Tongue (tissue), 2 donors: Measurements from ENCODE around the gene PIK3C3. TPM values are rescaled to one million over a fixed set of nuclear protein-coding genes. Genes with fewer than 3 reads are reported as not detected.
"Not testable (repeated sequence)": the region's sequence is repeated elsewhere in the genome, so short reads cannot be mapped to it uniquely, and the experiment has no call there.

Experiments
- DNase-seq: peaks from one replicate; pipeline ENCODE4 v3.0.0-alpha.2; 2015
- total RNA-seq: library from RNA; depleted of rRNA; stranded (reverse); fragments of >200 nt; gene quantifications from one replicate; pipeline ENCODE4 v1.2.3, GENCODE V29; 2014

The PIK3C3 gene
- total RNA-seq, 1 donor from 2014 or later, result 67.1 TPM

- DNase-seq, result peak; percentile 58
Measured at GRCh38 chr18:41966943-41967342, 11.9 kb downstream of the PIK3C3 start.

GRCh38 chr18:41967680-41968079 lies 12.6 kb downstream of the PIK3C3 start:
- DNase-seq, result peak; percentile 82

DNA sequence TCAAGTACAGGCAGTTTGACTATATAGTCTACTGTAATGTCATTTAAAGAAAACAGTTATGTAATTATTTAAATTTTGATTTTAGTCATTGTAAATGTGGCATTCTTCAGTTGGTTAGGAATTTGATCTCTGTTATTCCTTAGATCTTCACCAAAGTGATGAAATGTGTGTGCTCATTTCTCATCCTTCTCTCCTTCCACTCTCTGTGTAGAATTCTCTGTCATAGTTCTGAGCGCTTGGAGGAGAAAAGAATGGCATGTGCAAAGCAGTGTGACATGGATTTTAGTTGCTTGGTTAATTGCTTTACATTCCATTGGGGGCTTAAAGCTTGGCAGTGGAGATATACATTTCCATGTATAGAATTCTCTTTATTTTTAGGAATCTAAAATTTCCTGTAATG lies 14.8 kb downstream of the PIK3C3 start:
- peak; percentile 19 for DNase-seq

DNA sequence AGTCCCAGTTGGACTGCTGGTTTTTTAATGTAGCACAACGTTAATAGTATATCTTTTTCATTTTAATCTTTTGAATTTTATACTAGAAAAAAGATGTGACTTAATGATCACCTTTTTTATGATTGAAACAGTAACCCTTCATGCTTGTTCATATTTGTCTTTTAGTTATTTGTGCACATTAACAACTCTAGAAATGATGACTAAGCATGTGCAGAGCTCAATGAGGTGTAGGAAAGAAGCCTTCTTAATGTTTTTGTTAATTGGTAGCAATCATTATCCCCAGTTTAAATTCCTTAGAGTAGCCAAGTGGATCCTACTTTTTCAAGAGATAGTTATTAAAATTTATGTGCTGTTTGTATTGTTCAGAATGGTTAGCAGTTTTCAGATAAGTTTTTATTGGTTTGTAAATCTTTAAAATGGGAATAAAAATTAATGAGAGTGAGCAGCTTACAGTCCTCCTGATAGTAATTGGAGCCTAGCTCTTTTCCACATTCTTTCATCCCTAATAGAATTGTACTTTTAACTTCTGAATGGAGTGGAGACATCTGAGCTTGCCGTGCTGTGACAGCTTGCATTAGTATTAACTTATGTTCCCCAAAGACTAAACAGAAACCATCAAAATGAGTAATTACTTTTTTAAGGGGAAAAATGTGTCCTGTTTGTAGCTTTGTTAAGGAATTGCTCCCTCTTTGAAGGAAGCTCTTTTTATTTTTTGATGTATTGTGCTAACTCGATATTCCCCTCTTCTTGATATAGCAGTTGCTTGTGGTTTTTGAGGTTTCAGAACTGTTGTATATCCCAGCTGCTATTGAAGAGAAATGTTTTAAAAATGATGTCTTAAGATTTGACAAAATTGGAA lies 17.3 kb downstream of the PIK3C3 start:
- DNase-seq, result no peak

DNA sequence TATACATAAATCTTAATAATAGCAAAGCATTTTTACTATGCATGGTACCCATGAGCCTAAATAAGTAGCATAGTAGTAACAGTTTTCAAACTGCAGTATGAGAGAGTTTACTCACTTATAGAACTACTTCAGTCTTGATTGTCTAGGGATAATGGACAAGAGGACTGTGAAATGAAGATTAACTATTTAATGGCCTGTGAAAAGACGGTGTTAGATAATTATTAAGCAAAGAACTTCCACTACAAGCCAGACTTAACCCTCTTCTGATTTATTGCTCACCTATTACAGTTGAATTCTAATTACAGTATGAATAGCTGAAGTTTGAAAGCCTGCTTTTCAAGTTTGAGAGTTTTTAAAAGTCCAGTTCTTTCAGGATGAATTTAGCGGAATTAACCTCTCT lies 18.9 kb downstream of the PIK3C3 start:
- DNase-seq, result no peak

DNA sequence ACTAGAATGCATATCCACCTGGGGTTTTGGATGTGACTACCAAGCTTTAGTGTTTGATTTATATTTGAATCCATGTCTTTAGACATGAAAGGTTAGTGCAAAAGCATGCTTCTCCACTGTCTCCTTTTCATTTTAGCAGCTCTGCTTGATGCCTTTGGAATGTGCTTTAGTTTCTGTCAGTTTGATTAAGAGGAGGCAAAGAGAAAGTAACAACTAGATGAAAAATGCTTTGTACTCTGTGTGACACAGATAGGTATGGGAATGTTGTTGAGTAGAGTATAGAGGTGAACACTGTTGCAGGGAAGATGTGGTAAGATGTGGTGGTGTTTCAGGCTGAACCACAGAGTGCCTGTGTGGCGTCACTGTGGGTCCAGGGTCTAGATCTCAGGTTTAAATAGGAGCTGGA lies 19.8 kb downstream of the PIK3C3 start:
- DNase-seq, result no peak

GRCh38 chr18:41975284-41975683 lies 20.2 kb downstream of the PIK3C3 start:
- no peak for DNase-seq

DNA sequence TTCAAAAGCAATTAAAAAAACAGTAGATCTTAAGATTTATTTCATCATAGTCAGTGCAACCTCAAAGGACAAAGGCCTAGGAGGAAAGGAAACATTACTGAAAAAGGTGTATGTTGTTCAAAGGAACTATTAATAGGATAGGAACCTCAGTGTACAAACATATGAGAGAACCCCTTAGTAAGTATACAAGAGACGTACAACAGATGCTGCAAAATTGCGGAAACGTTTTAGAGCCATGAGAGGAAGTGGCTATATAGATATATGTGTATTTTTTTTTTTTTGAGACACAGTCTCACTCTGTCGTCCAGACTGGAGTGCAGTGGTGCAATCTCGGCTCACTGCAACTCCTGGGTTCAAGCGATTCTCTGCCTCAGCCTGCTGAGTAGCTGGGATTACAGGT lies 22.2 kb downstream of the PIK3C3 start:
- no peak for DNase-seq

- no peak for DNase-seq
Measured at GRCh38 chr18:41982942-41983660, 28.1 kb downstream of the PIK3C3 start.

- no peak for DNase-seq
Measured at GRCh38 chr18:41985914-41986313, 30.9 kb downstream of the PIK3C3 start.

DNA sequence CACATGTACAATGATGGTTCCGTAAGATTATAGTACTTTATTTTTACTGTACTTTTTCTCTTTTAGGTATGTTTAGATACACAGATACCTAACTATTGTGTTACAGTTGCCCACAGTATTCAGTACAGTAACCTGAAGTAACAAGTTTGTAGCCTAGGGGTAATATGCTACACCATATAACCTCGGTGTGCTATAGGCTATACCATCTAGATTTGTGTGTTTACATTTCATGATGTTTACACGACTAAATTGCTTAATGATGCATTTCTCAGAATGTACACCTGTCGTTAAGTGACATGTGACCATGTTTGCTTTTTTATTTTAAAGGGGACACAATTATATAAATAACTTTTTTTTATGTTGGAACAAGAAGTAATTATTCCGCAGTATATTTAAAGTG lies 34.5 kb downstream of the PIK3C3 start:
- no peak for DNase-seq

DNA sequence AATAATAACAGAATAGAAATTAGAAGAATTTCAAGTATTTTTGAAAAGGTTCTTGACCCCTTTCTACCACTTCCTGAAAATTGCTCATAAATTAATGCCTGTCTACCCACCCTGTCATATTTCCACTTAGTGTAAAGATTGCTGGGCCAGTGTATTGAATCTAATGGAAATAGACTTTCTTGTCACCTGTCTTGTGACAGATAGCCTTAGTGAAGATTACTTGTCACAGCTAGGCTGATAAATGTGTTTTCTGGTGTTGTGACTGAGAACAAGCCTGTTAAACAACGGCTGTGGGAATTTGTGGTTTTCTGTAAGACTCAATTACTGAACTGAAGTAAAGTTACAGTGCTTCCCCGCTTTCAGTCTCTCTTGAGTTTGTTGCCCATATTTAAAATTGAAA lies 37.0 kb downstream of the PIK3C3 start:
- DNase-seq, result no peak

GRCh38 chr18:41992703-41993102 lies 37.7 kb downstream of the PIK3C3 start:
- no peak for DNase-seq

- DNase-seq, result no peak
Measured at GRCh38 chr18:41993151-41993550, 38.1 kb downstream of the PIK3C3 start.

DNA sequence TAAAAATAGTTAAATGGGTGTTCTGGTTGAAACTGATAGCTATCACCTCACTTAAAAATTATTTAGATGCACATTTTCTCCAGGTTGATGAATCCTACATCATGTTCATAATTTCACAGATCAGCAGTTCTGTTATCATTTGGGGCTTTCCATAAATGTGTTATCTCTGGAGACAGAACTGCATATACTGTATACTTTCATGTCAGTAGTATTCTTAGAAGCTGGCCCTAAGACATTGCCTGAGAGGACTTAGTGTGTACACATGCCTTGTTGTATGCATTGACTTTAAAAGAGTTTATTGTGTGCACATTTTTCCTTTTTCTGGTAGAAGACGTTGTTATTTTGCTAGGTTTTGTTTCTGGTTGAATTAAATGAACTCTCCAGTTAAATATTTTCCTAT lies 41.0 kb downstream of the PIK3C3 start:
- no peak for DNase-seq

GRCh38 chr18:41999751-42000150 lies 44.7 kb downstream of the PIK3C3 start:
- DNase-seq, result no peak

GRCh38 chr18:42001801-42002200 lies 46.8 kb downstream of the PIK3C3 start:
- DNase-seq, result no peak

- no peak for DNase-seq
Measured at GRCh38 chr18:42004653-42005052, 49.6 kb downstream of the PIK3C3 start.

DNA sequence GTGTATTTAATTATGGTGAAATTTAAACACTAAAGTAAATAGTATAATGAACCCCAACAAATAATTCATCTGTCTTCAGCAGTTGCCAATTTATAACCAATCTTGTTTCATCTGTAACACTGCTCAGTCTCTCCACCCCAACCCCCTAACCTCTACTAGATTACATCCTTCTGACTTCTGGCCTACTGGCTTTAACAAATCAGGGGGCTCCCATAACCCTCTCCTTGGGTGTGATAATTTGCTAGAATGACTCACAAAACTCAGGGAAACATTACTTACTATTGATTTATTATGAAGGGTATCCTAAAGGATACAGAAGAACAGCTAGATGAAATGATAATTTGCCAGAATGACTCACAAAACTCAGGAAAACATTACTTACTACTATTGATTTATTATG lies 50.7 kb downstream of the PIK3C3 start:
- no peak for DNase-seq

GRCh38 chr18:42009457-42009856 lies 54.4 kb downstream of the PIK3C3 start:
- not testable (repeated sequence) for DNase-seq

- no peak for DNase-seq
Measured at GRCh38 chr18:42011053-42011452, 56.0 kb downstream of the PIK3C3 start.

GRCh38 chr18:42018831-42019230 lies 63.8 kb downstream of the PIK3C3 start:
- no peak for DNase-seq

GRCh38 chr18:42024131-42024530 lies 69.1 kb downstream of the PIK3C3 start:
- no peak for DNase-seq

GRCh38 chr18:42025491-42025890 lies 70.5 kb downstream of the PIK3C3 start:
- DNase-seq, result no peak
